Measurements from ENCODE around the gene MYCN. TPM values are rescaled to one million over a fixed set of nuclear protein-coding genes. Genes with fewer than 3 reads are reported as not detected.
"Not testable (repeated sequence)": the region's sequence is repeated elsewhere in the genome, so short reads cannot be mapped to it uniquely, and the experiment has no call there.

MYCN gene
- total RNA-seq, 2 donors from 2014 or later: 0.14 to 3.5 TPM

DNA sequence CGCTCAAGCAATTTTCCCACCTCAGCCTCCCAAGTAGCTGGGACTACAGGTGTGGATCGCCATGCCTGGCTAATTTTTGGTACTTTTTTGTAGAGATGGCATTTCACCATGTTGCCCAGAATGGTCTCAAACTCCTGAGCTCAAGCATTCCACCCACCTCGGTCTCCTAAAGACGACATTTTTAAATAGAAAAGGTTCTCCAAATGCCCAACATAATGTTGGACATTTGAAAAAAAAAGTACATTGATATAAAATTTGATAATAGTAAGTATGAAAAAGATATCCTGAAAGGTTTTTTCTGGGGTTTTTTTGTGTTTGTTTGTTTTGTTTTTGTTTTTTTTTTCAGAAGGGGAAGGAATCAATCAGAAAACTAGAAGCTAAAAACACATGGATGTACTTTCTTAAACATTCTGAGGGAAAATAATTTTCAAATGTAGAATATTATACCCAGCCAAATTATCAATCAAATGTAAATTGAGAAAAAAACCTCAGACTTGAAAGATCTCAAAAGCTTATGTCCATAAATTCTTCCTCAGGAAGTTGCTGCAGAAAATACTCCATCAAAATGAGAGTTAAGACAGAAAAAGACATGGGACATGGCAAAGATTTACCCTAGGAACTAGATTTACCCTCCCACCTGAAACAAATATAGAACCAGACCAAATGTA, 42.8 kb upstream of the MYCN start:
- no peak overlapping the region for H3K27ac ChIP-seq
- no peaks in the 10 kb centered on the region for H3K9me3 ChIP-seq
- H3K4me1 ChIP-seq (replicated peaks): no peaks in the 10 kb centered on the region
- intact Hi-C loops (cut with DNase I): no loop called here
- 95% methylated on average over 4 of the region's 4 CpGs for WGBS
- H3K36me3 ChIP-seq: no peaks in the 10 kb centered on the region
- TF ChIP-seq, protein P1, sequence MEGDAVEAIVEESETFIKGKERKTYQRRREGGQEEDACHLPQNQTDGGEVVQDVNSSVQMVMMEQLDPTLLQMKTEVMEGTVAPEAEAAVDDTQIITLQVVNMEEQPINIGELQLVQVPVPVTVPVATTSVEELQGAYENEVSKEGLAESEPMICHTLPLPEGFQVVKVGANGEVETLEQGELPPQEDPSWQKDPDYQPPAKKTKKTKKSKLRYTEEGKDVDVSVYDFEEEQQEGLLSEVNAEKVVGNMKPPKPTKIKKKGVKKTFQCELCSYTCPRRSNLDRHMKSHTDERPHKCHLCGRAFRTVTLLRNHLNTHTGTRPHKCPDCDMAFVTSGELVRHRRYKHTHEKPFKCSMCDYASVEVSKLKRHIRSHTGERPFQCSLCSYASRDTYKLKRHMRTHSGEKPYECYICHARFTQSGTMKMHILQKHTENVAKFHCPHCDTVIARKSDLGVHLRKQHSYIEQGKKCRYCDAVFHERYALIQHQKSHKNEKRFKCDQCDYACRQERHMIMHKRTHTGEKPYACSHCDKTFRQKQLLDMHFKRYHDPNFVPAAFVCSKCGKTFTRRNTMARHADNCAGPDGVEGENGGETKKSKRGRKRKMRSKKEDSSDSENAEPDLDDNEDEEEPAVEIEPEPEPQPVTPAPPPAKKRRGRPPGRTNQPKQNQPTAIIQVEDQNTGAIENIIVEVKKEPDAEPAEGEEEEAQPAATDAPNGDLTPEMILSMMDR (IDR thresholded peaks at IDR 0.05): no peak
- no peak for TF ChIP-seq POLR2AphosphoS5 (IDR thresholded peaks at IDR 0.05)
- TF ChIP-seq POLR2A (IDR thresholded peaks at IDR 0.05): no peak
- H3K27me3 ChIP-seq (replicated peaks; ENCODE audit: insufficient read depth): no peaks in the 10 kb centered on the region
- no peak for DNase-seq (ENCODE audit: low spot score)
- no peak overlapping the region for H3K4me3 ChIP-seq

DNA sequence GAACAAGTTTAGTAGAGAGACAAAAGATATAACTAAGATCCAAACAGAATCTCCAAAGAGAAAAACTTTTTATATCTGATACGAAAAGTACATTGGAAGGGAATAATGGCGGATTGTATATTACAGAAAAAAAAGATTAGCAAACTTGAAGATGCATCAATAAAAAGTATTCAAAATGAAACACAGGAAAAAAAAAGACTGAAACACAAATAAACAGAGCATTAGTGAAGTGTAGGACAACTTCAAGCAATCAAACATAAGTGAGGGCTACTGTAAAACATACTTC, 41.1 kb upstream of the MYCN start:
- WGBS: 93% methylated on average over 2 of the region's 2 CpGs
- TF ChIP-seq POLR2A (IDR thresholded peaks at IDR 0.05) (no peak), POLR2AphosphoS5 (IDR thresholded peaks at IDR 0.05) (no peak)
- DNase-seq (ENCODE audit: low spot score): no peak
- Histone ChIP-seq H3K36me3 (no peaks in the 10 kb centered on the region), H3K4me1 (replicated peaks) (no peaks in the 10 kb centered on the region), H3K27ac (no peak overlapping the region), H3K9me3 (no peaks in the 10 kb centered on the region), H3K4me3 (no peak overlapping the region), H3K27me3 (replicated peaks; ENCODE audit: insufficient read depth) (no peaks in the 10 kb centered on the region)
- intact Hi-C loops (cut with DNase I): no loop called here

DNA sequence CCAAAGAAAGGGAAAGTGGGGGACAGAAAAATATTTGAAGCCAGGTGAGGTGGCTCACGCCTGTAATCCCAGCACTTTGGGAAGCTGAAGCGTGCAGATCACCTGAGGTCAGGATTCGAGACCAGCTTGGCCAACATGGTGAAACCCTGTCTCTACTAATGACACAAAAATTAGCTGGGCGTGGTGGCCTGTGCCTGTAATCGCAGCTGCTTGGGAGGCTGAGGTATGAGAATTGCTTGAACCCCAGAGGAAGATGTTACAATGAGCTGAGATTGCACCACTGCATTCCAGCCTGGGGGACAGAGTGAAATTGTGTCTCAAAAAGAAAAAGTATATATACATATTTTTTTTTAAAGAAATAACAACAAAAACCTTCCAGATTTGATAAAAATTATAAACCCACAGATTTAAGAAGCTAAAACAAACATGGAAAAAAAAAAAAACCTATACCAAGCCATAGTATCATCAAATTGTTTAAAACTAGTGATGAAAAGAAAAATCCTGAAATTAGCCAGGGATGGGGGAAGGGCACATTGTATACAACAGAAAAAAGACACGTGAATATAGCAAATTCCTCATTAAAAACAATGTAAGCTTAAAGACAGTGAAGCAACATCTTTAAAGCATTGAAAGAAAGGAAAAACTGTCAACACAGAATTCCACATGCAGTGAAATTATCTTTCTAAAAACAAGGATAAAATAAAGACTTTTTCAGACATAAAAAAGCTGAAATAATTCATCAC, 40.4 kb upstream of the MYCN start:
- no peak overlapping the region for H3K27ac ChIP-seq
- 89% methylated on average over 6 of the region's 6 CpGs for WGBS
- intact Hi-C loops (cut with DNase I): no loop called here
- no peaks in the 10 kb centered on the region for H3K27me3 ChIP-seq (replicated peaks; ENCODE audit: insufficient read depth)
- no peak for DNase-seq (ENCODE audit: low spot score)
- TF ChIP-seq POLR2AphosphoS5 (IDR thresholded peaks at IDR 0.05) (no peak), POLR2A (IDR thresholded peaks at IDR 0.05) (no peak)
- TF ChIP-seq, protein P1 (IDR thresholded peaks at IDR 0.05): no peak
- H3K36me3 ChIP-seq: no peaks in the 10 kb centered on the region
- no peaks in the 10 kb centered on the region for H3K4me1 ChIP-seq (replicated peaks)
- H3K4me3 ChIP-seq: no peak overlapping the region
- no peaks in the 10 kb centered on the region for H3K9me3 ChIP-seq

DNA sequence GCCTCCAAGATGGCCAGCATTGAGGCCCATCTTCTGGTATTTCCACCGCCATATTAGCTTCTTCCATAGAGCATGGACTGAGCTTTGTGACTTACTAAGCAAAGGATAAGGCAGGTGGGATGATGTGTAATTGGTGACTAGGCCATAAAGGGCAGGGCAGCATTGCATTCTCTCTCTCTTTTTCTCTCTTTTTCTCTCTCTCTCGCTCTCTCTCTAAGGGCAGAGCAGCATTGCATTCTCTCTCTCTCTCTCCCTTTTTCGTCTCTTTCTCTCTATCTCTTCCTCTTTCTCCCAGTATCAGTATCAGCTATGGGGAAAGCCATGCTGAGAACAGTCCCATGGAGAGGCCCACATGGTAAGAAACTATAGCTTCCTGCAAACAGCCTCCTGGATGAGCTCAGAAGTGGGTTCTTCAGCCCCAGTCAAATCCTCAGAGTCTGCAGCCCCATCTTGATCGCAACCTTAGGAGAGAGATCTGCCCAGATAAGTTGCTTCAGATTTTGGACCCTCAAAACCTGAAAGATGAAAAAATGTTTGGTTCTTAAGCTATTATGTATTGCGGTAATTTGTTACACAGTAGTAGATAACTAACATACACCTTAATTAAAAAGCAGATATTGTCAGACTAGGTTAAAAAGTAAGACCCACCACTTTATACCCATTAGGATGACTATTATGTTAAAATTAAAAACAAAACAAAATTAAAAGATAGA, 39.1 kb upstream of the MYCN start:
- 91% methylated on average over 5 of the region's 5 CpGs for WGBS
- H3K9me3 ChIP-seq: no peaks in the 10 kb centered on the region
- no peaks in the 10 kb centered on the region for H3K36me3 ChIP-seq
- H3K27me3 ChIP-seq (replicated peaks; ENCODE audit: insufficient read depth): no peaks in the 10 kb centered on the region
- TF ChIP-seq POLR2A (IDR thresholded peaks at IDR 0.05): no peak
- no peak for TF ChIP-seq POLR2AphosphoS5 (IDR thresholded peaks at IDR 0.05)
- TF ChIP-seq, protein P1 (IDR thresholded peaks at IDR 0.05): no peak
- H3K4me3 ChIP-seq: no peak overlapping the region
- intact Hi-C loops (cut with DNase I): no loop called here
- no peak for DNase-seq (ENCODE audit: low spot score)
- no peaks in the 10 kb centered on the region for H3K4me1 ChIP-seq (replicated peaks)
- no peak overlapping the region for H3K27ac ChIP-seq

DNA sequence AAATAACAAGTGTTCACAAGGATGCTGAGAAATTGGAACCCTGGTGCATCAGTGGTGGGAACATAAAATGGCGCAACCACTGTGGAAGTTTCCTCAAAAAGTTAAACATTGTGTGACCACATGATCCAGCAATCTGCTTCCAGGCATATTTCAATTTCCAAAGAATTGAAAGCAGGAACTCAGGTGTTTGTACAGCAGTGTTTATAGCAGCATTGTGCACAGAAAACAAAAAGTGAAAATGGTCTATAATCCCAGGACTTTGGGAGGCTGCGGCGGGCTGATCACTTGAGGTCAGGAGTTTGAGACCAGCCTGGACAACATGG, 38.6 kb upstream of the MYCN start:
- no peaks in the 10 kb centered on the region for H3K4me1 ChIP-seq (replicated peaks)
- H3K36me3 ChIP-seq: no peaks in the 10 kb centered on the region
- no peak overlapping the region for H3K4me3 ChIP-seq
- no peak overlapping the region for H3K27ac ChIP-seq
- TF ChIP-seq, protein P1 (IDR thresholded peaks at IDR 0.05): no peak
- no peak for TF ChIP-seq POLR2A (IDR thresholded peaks at IDR 0.05)
- TF ChIP-seq POLR2AphosphoS5 (IDR thresholded peaks at IDR 0.05): no peak
- DNase-seq (ENCODE audit: low spot score): no peak
- intact Hi-C loops (cut with DNase I): no loop called here
- H3K9me3 ChIP-seq: no peaks in the 10 kb centered on the region
- WGBS: 55% methylated on average over 3 of the region's 3 CpGs
- no peaks in the 10 kb centered on the region for H3K27me3 ChIP-seq (replicated peaks; ENCODE audit: insufficient read depth)

DNA sequence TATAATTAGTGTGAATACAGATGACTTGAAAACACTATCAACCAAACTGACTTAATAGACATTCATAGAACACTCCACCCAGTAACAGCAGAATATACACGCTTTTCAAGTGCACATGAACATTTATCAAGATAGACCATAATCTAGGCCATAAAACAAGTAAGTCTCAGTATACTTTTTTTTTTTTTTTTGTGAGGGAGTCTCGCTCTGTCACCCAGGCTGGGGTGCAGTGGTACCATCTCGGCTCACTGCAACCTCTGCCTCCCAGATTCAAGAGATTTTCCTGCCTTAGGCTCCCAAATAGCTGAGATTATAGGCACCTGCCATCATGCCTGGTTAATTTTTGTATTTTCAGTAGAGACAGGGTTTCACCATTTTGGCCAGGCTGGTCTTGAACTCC, 36.4 kb upstream of the MYCN start:
- H3K9me3 ChIP-seq; H3K27me3 ChIP-seq (replicated peaks; ENCODE audit: insufficient read depth); intact Hi-C loops (cut with DNase I); H3K4me3 ChIP-seq; DNase-seq (ENCODE audit: low spot score); H3K4me1 ChIP-seq (replicated peaks); H3K36me3 ChIP-seq; H3K27ac ChIP-seq: not testable (repeated sequence)
- WGBS: 87% methylated on average over 3 of the region's 3 CpGs

Data from prostate gland (tissue), 2 donors.